OCI-LY7 (cell line): ENCODE results near the gene KLF16. TPM values are rescaled to one million over a fixed set of nuclear protein-coding genes. Genes with fewer than 3 reads are reported as not detected.

Experiments used
- BruUV-seq: library from RNA; stranded (reverse); fragments of 400-500 nt; replicated peaks from 2 replicates; lab custom pipeline; 2021; lab: Mats Ljungman, UMichigan
- CTCF ChIA-PET: fragments of 300-600 bp; sonication (Branson Sonifier 250); formaldehyde crosslinking; loops from one replicate; lab custom pipeline; 2022; ENCODE audit warnings: antibody characterized with exemption; ENCODE audit not compliant: unreplicated experiment; lab: Charles Lee
- POLR2A ChIA-PET: fragments of 300-600 bp; sonication (Branson Sonifier 250); formaldehyde crosslinking; loops from one replicate; lab custom pipeline; 2022; ENCODE audit warnings: antibody characterized with exemption; lab: Charles Lee
- DNase-seq: peaks from one replicate; pipeline ENCODE4 v3.0.0-alpha.2; 2015; ENCODE audit warnings: low spot score
- H2AFZ ChIP-seq: fragments of 200-600 bp; sonication (generic), shearing (Covaris generic); 2 replicates; pipeline ENCODE4 v1.6.1; 2014; ENCODE audit warnings: mild to moderate bottlenecking, antibody characterized with exemption, low read length, moderate library complexity
- H3K27ac ChIP-seq: fragments of 200-600 bp; sonication (generic); 2 replicates; pipeline ENCODE4 v1.5.1; 2014; ENCODE audit warnings: mixed run types, low read depth, mild to moderate bottlenecking, moderate library complexity, low read length, inconsistent platforms; ENCODE audit not compliant: poor library complexity, severe bottlenecking
- H3K36me3 ChIP-seq: fragments of 200-600 bp; sonication (generic); 2 replicates; pipeline ENCODE4 v1.6.1; 2014; ENCODE audit warnings: mild to moderate bottlenecking, antibody characterized with exemption, low read length, moderate library complexity, mixed read lengths; ENCODE audit not compliant: insufficient read depth
- H3K4me1 ChIP-seq: fragments of 200-600 bp; sonication (generic); 2 replicates; pipeline ENCODE4 v1.5.1; 2014; ENCODE audit warnings: mild to moderate bottlenecking, low read length; ENCODE audit not compliant: insufficient read depth, poor library complexity, severe bottlenecking
- H3K4me2 ChIP-seq: fragments of 200-600 bp; sonication (generic); 2 replicates; pipeline ENCODE4 v1.6.1; 2014; ENCODE audit warnings: mild to moderate bottlenecking, low read length
- H3K4me3 ChIP-seq: fragments of 200-600 bp; sonication (generic); 2 replicates; pipeline ENCODE4 v1.5.1; 2014; ENCODE audit warnings: mild to moderate bottlenecking, low read depth, low read length; ENCODE audit not compliant: poor library complexity, severe bottlenecking
- H3K79me2 ChIP-seq: fragments of 200-600 bp; sonication (generic); 2 replicates; pipeline ENCODE4 v1.6.1; 2016; ENCODE audit warnings: low read depth, mild to moderate bottlenecking, low read length, moderate library complexity, mixed read lengths; ENCODE audit not compliant: insufficient read depth
- H3K9me2 ChIP-seq: fragments of 200-600 bp; sonication (generic); 2 replicates; pipeline ENCODE4 v1.6.1; 2016; ENCODE audit warnings: mild to moderate bottlenecking, low read length, mixed read lengths; ENCODE audit not compliant: insufficient read depth
- H3K9me3 ChIP-seq: fragments of 200-600 bp; sonication (generic); 2 replicates; pipeline ENCODE4 v1.6.1; 2014; ENCODE audit warnings: mild to moderate bottlenecking, mixed run types, low read length, mixed read lengths
- H4K20me1 ChIP-seq: fragments of 200-600 bp; sonication (generic); 2 replicates; pipeline ENCODE4 v1.6.1; 2014; ENCODE audit warnings: mild to moderate bottlenecking, antibody characterized with exemption, low read length, moderate library complexity, mixed read lengths; ENCODE audit not compliant: insufficient read depth
- CTCF ChIP-seq: fragments of 200-600 bp; sonication (generic); conservative IDR thresholded peaks from 2 replicates; pipeline ENCODE4 v1.5.1; 2014; ENCODE audit warnings: mild to moderate bottlenecking, antibody characterized with exemption, low read length, moderate library complexity, mixed read lengths
- EZH2phosphoT487 ChIP-seq: fragments of 200-600 bp; sonication (generic); IDR thresholded peaks from 2 replicates; pipeline ENCODE4 v1.6.1; 2018; ENCODE audit warnings: low read depth, borderline replicate concordance, mild to moderate bottlenecking, mixed run types, antibody characterized with exemption, low read length, moderate library complexity, mixed read lengths
- intact Hi-C: fragments of 100-400 bp; cut with micrococcal nuclease; formaldehyde crosslinking; loops from one replicate; pipeline ENCODE4 v1.10.0; 2022; ENCODE audit not compliant: unreplicated experiment
- total RNA-seq, 2 experiments: library from RNA; depleted of rRNA in 1 of 2; stranded (reverse); fragments of >200 nt in 1 of 2; shearing (Covaris generic) in 1 of 2; gene quantifications; 2 replicates each; pipeline ENCODE4 v1.2.3, GENCODE V29; 2014 to 2022

KLF16 gene
- total RNA-seq, 2 experiments from 2014 or later: 9.6 to 44.4 TPM

DNA sequence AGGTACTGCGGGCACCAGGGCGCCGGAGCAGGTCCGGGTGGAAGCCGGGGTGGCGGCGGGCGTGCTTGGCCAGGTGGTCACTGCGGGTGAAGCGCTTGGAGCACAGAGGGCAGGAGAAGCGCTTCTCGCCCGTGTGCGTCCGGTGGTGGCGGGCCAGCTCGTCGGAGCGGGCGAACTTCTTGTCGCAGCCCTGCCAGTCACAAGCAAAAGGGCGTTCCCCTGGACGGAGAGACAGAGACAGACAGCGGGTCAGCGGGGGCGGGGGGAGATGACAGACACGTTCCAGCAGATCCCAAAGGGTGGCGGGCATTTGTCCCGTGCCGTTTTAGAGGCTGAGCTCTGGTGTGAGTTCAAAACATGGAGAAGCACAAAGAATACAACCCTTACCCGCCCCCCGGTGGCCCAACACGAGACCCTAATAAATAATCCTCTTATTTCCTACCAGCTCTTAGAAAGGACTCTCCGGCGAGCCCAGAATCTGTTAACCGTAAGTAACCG lies 8.8 kb downstream of the KLF16 start:
- Histone ChIP-seq H4K20me1 (peaks cover 14% of the 10 kb centered on the region; the same call in 1 of the 2 replicates), H2AFZ (no peak overlapping the region), H3K4me1 (peaks cover 67% of the 10 kb centered on the region), H3K9me3 (no peaks in the 10 kb centered on the region), H3K4me2 (peak overlapping the region; percentile 98), H3K27ac (peak overlapping the region; percentile 86), H3K9me2 (no peaks in the 10 kb centered on the region), H3K79me2 (peaks cover 65% of the 10 kb centered on the region), H3K4me3 (peak overlapping the region; percentile 68), H3K36me3 (peaks cover 24% of the 10 kb centered on the region)
- CTCF ChIA-PET: interaction anchor here (0.6 kb wide), 1 partner anchor 401 kb away, joined by 6 read pairs; the partner anchor contains the start of gene JSRP1
- POLR2A ChIA-PET: interaction anchor here (0.6 kb wide), 2 partner anchors 11 to 1112 kb away, joined by 3 to 4 read pairs; no protein-coding TSS in a partner anchor
- BruUV-seq: no TSS peak
- intact Hi-C loops: no loop called here
- DNase-seq: no peak
- TF ChIP-seq EZH2phosphoT487: no peak
- 0 out of 2 replicates have a peak, but pooled peaks have one; percentile 19 for TF ChIP-seq CTCF

- peaks cover 60% of the 10 kb centered on the region for H3K79me2 ChIP-seq
- H3K4me3 ChIP-seq: no peak overlapping the region
- BruUV-seq: no TSS peak
- ChIA-PET CTCF (no interaction called here), POLR2A (interaction anchor here (0.6 kb wide), 1 partner anchor 1113 kb away, joined by 3 read pairs; no protein-coding TSS in a partner anchor)
- H3K27ac ChIP-seq: peak overlapping the region; percentile 67
- TF ChIP-seq EZH2phosphoT487 (no peak), CTCF (no peak)
- H3K4me2 ChIP-seq: peak overlapping the region; percentile 40
- H3K9me2 ChIP-seq: no peaks in the 10 kb centered on the region
- no peak overlapping the region for H2AFZ ChIP-seq
- peaks cover 24% of the 10 kb centered on the region for H3K36me3 ChIP-seq
- H3K4me1 ChIP-seq: peaks cover 66% of the 10 kb centered on the region
- intact Hi-C loops: no loop called here
- peaks cover 13% of the 10 kb centered on the region; the same call in 1 of the 2 replicates for H4K20me1 ChIP-seq
- no peak for DNase-seq
- no peaks in the 10 kb centered on the region for H3K9me3 ChIP-seq
Observed at GRCh38 chr19:1854039-1854541, 9.3 kb downstream of the KLF16 start.
